HEK293 (cell line): ENCODE measurements around the gene NAT16.
A peak's percentile ranks its signal among the peaks of the same experiment; 100 is the strongest.

Experiments used
- BCL11B ChIP-seq: fragments of 450-650 bp; formaldehyde crosslinking; IDR thresholded peaks from 2 replicates; pipeline ENCODE4 v1.5.1; 2016; ENCODE audit warnings: low read depth, missing biosample characterization, missing genetic modification characterization
- EGR2 ChIP-seq: fragments of 450-650 bp; formaldehyde crosslinking; IDR thresholded peaks from 2 replicates; pipeline ENCODE4 v1.5.1; 2016; ENCODE audit warnings: low read depth, missing biosample characterization, missing genetic modification characterization
- FEZF1 ChIP-seq: fragments of 450-650 bp; formaldehyde crosslinking; IDR thresholded peaks from 2 replicates; pipeline ENCODE4 v1.5.1; 2016; ENCODE audit warnings: missing biosample characterization, missing genetic modification characterization
- MEIS1 ChIP-seq: sonication (generic); formaldehyde crosslinking; IDR thresholded peaks from 2 replicates; pipeline ENCODE4 v1.8.1; 2022; ENCODE audit warnings: missing genetic modification reagents, mild to moderate bottlenecking, borderline replicate concordance
- MZF1 ChIP-seq: fragments of 450-650 bp; formaldehyde crosslinking; IDR thresholded peaks from 2 replicates; pipeline ENCODE4 v1.5.1; 2017; ENCODE audit warnings: missing biosample characterization, missing genetic modification characterization, borderline replicate concordance
- SP7 ChIP-seq: fragments of 450-650 bp; formaldehyde crosslinking; IDR thresholded peaks from 2 replicates; pipeline ENCODE4 v1.5.1; 2016; ENCODE audit warnings: missing biosample characterization, missing genetic modification characterization
- ZBTB21 ChIP-seq: fragments of 450-650 bp; formaldehyde crosslinking; IDR thresholded peaks from 2 replicates; pipeline ENCODE4 v1.5.1; 2017; ENCODE audit warnings: missing biosample characterization, missing genetic modification characterization
- ZBTB48 ChIP-seq: fragments of 450-650 bp; formaldehyde crosslinking; IDR thresholded peaks from 2 replicates; pipeline ENCODE4 v1.5.1; 2016; ENCODE audit warnings: missing biosample characterization, missing genetic modification characterization
- ZEB2 ChIP-seq: fragments of 450-650 bp; formaldehyde crosslinking; IDR thresholded peaks from 2 replicates; pipeline ENCODE4 v1.5.1; 2016; ENCODE audit warnings: missing biosample characterization, missing genetic modification characterization
- ZFHX2 ChIP-seq: fragments of 450-650 bp; formaldehyde crosslinking; conservative IDR thresholded peaks from 2 replicates; pipeline ENCODE4 v1.5.1; 2016; ENCODE audit warnings: missing biosample characterization, missing genetic modification characterization
- ZNF311 ChIP-seq: fragments of 450-650 bp; formaldehyde crosslinking; IDR thresholded peaks from 2 replicates; pipeline ENCODE4 v1.5.1; 2017; ENCODE audit warnings: missing biosample characterization, missing genetic modification characterization, borderline replicate concordance
- ZNF423 ChIP-seq: fragments of 450-650 bp; formaldehyde crosslinking; IDR thresholded peaks from 2 replicates; pipeline ENCODE4 v1.5.1; 2016; ENCODE audit warnings: missing biosample characterization, missing genetic modification characterization
- ZNF544 ChIP-seq: fragments of 450-650 bp; formaldehyde crosslinking; IDR thresholded peaks from 2 replicates; pipeline ENCODE4 v1.5.0; 2017; ENCODE audit warnings: missing biosample characterization, missing genetic modification characterization
- ZNF560 ChIP-seq: fragments of 450-650 bp; formaldehyde crosslinking; IDR thresholded peaks from 2 replicates; pipeline ENCODE4 v1.5.1; 2017; ENCODE audit warnings: missing biosample characterization, missing genetic modification characterization, borderline replicate concordance
- ZNF600 ChIP-seq: fragments of 450-650 bp; formaldehyde crosslinking; IDR thresholded peaks from 2 replicates; pipeline ENCODE4 v1.5.1; 2016; ENCODE audit warnings: missing biosample characterization, missing genetic modification characterization
- ZNF610 ChIP-seq: fragments of 450-650 bp; formaldehyde crosslinking; IDR thresholded peaks from 2 replicates; pipeline ENCODE4 v1.5.1; 2016; ENCODE audit warnings: missing biosample characterization, missing genetic modification characterization, borderline replicate concordance
- ZNF623 ChIP-seq: fragments of 450-650 bp; formaldehyde crosslinking; IDR thresholded peaks from 2 replicates; pipeline ENCODE4 v1.5.1; 2016; ENCODE audit warnings: missing biosample characterization, missing genetic modification characterization
- ZNF747 ChIP-seq: fragments of 450-650 bp; formaldehyde crosslinking; IDR thresholded peaks from 2 replicates; pipeline ENCODE4 v1.5.1; 2016; ENCODE audit warnings: missing biosample characterization, missing genetic modification characterization
- ZNF776 ChIP-seq: fragments of 450-650 bp; formaldehyde crosslinking; IDR thresholded peaks from 2 replicates; pipeline ENCODE4 v1.5.0; 2017; ENCODE audit warnings: missing biosample characterization, missing genetic modification characterization, borderline replicate concordance
- ZNF791 ChIP-seq: fragments of 450-650 bp; formaldehyde crosslinking; IDR thresholded peaks from 2 replicates; pipeline ENCODE4 v1.5.1; 2016; ENCODE audit warnings: missing biosample characterization, missing genetic modification characterization
- ZNF837 ChIP-seq: fragments of 450-650 bp; formaldehyde crosslinking; IDR thresholded peaks from 2 replicates; pipeline ENCODE4 v1.5.1; 2016; ENCODE audit warnings: missing biosample characterization, missing genetic modification characterization
- ZNF843 ChIP-seq: fragments of 450-650 bp; formaldehyde crosslinking; IDR thresholded peaks from 2 replicates; pipeline ENCODE4 v1.5.1; 2016; ENCODE audit warnings: missing biosample characterization, missing genetic modification characterization
- TF ChIP-seq, protein P1 (sequence below): fragments of 450-650 bp; formaldehyde crosslinking; conservative IDR thresholded peaks from 2 replicates; pipeline ENCODE4 v1.5.1; 2016; ENCODE audit warnings: low read depth, missing biosample characterization, missing genetic modification characterization
- TF ChIP-seq, protein P2 (sequence below): fragments of 450-650 bp; formaldehyde crosslinking; IDR thresholded peaks from 2 replicates; pipeline ENCODE4 v1.5.1; 2016; ENCODE audit warnings: missing biosample characterization, missing genetic modification characterization
- TF ChIP-seq, protein P3 (sequence below): fragments of 450-650 bp; formaldehyde crosslinking; IDR thresholded peaks from 2 replicates; pipeline ENCODE4 v1.5.1; 2017; ENCODE audit warnings: missing biosample characterization, missing genetic modification characterization
- TF ChIP-seq, protein P4 (sequence below): fragments of 450-650 bp; formaldehyde crosslinking; IDR thresholded peaks from 2 replicates; pipeline ENCODE4 v1.5.1; 2016; ENCODE audit warnings: missing biosample characterization, missing genetic modification characterization
- TF ChIP-seq, protein P5 (sequence below): fragments of 450-650 bp; formaldehyde crosslinking; IDR thresholded peaks from 2 replicates; pipeline ENCODE4 v1.5.1; 2017; ENCODE audit warnings: missing biosample characterization, missing genetic modification characterization
- TF ChIP-seq, protein P6 (sequence below): fragments of 450-650 bp; formaldehyde crosslinking; IDR thresholded peaks from 2 replicates; pipeline ENCODE4 v1.5.1; 2016; ENCODE audit warnings: missing biosample characterization, missing genetic modification characterization
- TF ChIP-seq, protein P7 (sequence below): fragments of 450-650 bp; formaldehyde crosslinking; optimal IDR thresholded peaks from 2 replicates; pipeline ENCODE3; 2016; ENCODE audit warnings: missing biosample characterization, mild to moderate bottlenecking, missing genetic modification characterization

Gene NAT16

DNA sequence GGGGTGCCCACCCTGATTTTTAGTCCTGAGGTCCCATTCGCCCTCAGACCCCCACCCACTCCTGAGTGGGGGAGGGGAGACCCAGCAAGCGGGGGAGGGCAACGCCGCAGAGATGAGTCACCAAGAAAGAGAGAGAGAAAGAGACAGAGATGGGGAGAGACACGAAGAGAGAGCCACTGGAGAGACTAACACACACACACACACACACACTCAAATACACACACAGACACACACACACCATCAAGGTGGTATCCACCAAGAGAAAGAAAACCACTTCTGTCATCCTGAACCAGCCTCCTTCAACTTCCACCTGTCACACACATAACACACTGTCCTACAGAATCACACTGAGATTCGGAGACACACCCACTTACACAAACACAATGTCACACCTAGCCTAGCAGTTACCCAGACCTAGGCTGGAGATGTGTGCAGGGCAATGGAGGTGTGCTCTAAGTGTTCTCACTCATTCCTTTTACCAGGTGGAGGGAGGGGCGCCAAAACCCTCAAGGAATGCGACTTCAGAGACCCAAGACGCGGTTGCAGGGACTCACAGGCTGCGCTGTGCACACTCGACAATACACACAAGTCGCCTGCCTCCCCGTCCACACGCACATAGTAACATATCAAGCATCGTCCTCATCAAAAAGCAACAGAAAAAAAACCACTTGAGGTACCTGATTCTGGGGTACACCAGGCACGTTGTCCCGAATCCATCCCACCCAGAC lies 10.8 kb downstream of the NAT16 start (continued):
- TF ChIP-seq, protein P1, sequence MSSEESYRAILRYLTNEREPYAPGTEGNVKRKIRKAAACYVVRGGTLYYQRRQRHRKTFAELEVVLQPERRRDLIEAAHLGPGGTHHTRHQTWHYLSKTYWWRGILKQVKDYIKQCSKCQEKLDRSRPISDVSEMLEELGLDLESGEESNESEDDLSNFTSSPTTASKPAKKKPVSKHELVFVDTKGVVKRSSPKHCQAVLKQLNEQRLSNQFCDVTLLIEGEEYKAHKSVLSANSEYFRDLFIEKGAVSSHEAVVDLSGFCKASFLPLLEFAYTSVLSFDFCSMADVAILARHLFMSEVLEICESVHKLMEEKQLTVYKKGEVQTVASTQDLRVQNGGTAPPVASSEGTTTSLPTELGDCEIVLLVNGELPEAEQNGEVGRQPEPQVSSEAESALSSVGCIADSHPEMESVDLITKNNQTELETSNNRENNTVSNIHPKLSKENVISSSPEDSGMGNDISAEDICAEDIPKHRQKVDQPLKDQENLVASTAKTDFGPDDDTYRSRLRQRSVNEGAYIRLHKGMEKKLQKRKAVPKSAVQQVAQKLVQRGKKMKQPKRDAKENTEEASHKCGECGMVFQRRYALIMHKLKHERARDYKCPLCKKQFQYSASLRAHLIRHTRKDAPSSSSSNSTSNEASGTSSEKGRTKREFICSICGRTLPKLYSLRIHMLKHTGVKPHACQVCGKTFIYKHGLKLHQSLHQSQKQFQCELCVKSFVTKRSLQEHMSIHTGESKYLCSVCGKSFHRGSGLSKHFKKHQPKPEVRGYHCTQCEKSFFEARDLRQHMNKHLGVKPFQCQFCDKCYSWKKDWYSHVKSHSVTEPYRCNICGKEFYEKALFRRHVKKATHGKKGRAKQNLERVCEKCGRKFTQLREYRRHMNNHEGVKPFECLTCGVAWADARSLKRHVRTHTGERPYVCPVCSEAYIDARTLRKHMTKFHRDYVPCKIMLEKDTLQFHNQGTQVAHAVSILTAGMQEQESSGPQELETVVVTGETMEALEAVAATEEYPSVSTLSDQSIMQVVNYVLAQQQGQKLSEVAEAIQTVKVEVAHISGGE (tag by site-specific recombination): no peak
- TF ChIP-seq ZNF544 (tag by site-specific recombination): no peak
- TF ChIP-seq ZNF311 (tag by site-specific recombination): no peak
- TF ChIP-seq, protein P2, sequence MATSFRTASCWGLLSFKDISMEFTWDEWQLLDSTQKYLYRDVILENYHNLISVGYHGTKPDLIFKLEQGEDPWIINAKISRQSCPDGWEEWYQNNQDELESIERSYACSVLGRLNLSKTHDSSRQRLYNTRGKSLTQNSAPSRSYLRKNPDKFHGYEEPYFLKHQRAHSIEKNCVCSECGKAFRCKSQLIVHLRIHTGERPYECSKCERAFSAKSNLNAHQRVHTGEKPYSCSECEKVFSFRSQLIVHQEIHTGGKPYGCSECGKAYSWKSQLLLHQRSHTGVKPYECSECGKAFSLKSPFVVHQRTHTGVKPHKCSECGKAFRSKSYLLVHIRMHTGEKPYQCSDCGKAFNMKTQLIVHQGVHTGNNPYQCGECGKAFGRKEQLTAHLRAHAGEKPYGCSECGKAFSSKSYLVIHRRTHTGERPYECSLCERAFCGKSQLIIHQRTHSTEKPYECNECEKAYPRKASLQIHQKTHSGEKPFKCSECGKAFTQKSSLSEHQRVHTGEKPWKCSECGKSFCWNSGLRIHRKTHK: no peak
- TF ChIP-seq, protein P3, sequence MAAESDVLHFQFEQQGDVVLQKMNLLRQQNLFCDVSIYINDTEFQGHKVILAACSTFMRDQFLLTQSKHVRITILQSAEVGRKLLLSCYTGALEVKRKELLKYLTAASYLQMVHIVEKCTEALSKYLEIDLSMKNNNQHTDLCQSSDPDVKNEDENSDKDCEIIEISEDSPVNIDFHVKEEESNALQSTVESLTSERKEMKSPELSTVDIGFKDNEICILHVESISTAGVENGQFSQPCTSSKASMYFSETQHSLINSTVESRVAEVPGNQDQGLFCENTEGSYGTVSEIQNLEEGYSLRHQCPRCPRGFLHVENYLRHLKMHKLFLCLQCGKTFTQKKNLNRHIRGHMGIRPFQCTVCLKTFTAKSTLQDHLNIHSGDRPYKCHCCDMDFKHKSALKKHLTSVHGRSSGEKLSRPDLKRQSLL (tag by site-specific recombination): no peak
- no peak for TF ChIP-seq ZEB2 (tag by site-specific recombination)
- no peak for TF ChIP-seq ZNF837 (tag by site-specific recombination)
- TF ChIP-seq, protein P4, sequence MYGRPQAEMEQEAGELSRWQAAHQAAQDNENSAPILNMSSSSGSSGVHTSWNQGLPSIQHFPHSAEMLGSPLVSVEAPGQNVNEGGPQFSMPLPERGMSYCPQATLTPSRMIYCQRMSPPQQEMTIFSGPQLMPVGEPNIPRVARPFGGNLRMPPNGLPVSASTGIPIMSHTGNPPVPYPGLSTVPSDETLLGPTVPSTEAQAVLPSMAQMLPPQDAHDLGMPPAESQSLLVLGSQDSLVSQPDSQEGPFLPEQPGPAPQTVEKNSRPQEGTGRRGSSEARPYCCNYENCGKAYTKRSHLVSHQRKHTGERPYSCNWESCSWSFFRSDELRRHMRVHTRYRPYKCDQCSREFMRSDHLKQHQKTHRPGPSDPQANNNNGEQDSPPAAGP (tag by site-specific recombination): peak; percentile 51
- peak; percentile 74 for TF ChIP-seq SP7 (tag by site-specific recombination)
- 0 out of 2 replicates have a peak, but pooled peaks have one; percentile 9 for TF ChIP-seq ZBTB21
- TF ChIP-seq, protein P5, sequence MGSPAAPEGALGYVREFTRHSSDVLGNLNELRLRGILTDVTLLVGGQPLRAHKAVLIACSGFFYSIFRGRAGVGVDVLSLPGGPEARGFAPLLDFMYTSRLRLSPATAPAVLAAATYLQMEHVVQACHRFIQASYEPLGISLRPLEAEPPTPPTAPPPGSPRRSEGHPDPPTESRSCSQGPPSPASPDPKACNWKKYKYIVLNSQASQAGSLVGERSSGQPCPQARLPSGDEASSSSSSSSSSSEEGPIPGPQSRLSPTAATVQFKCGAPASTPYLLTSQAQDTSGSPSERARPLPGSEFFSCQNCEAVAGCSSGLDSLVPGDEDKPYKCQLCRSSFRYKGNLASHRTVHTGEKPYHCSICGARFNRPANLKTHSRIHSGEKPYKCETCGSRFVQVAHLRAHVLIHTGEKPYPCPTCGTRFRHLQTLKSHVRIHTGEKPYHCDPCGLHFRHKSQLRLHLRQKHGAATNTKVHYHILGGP (tag by site-specific recombination): no peak
- TF ChIP-seq ZNF423 (tag by site-specific recombination): no peak
- TF ChIP-seq ZNF791 (tag by site-specific recombination): no peak
- TF ChIP-seq MEIS1 (CRISPR knock-in tag): no peak
- peak; percentile 25; the same call in 1 of the 2 replicates for TF ChIP-seq ZNF843 (tag by site-specific recombination)
- 0 out of 2 replicates have a peak, but pooled peaks have one; percentile 73 for TF ChIP-seq ZNF747
- TF ChIP-seq, protein P6, sequence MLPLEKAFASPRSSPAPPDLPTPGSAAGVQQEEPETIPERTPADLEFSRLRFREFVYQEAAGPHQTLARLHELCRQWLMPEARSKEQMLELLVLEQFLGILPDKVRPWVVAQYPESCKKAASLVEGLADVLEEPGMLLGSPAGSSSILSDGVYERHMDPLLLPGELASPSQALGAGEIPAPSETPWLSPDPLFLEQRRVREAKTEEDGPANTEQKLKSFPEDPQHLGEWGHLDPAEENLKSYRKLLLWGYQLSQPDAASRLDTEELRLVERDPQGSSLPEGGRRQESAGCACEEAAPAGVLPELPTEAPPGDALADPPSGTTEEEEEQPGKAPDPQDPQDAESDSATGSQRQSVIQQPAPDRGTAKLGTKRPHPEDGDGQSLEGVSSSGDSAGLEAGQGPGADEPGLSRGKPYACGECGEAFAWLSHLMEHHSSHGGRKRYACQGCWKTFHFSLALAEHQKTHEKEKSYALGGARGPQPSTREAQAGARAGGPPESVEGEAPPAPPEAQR (tag by site-specific recombination): no peak
- TF ChIP-seq ZNF623: 0 out of 2 replicates have a peak, but pooled peaks have one; percentile 9
- TF ChIP-seq ZNF600 (tag by site-specific recombination): no peak
- no peak for TF ChIP-seq ZNF610 (tag by site-specific recombination)
- TF ChIP-seq ZFHX2 (tag by site-specific recombination): peak; percentile 91
- no peak for TF ChIP-seq FEZF1 (tag by site-specific recombination)
- TF ChIP-seq MZF1 (tag by site-specific recombination): no peak
- no peak for TF ChIP-seq ZNF776
- 0 out of 2 replicates have a peak, but pooled peaks have one; percentile 18 for TF ChIP-seq BCL11B
- TF ChIP-seq, protein P7, sequence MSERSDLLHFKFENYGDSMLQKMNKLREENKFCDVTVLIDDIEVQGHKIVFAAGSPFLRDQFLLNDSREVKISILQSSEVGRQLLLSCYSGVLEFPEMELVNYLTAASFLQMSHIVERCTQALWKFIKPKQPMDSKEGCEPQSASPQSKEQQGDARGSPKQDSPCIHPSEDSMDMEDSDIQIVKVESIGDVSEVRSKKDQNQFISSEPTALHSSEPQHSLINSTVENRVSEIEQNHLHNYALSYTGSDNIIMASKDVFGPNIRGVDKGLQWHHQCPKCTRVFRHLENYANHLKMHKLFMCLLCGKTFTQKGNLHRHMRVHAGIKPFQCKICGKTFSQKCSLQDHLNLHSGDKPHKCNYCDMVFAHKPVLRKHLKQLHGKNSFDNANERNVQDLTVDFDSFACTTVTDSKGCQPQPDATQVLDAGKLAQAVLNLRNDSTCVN (tag by site-specific recombination): no peak
- TF ChIP-seq EGR2 (tag by site-specific recombination): peak; percentile 93
- no peak for TF ChIP-seq ZNF560 (tag by site-specific recombination)
- TF ChIP-seq ZBTB48 (tag by site-specific recombination): no peak
